HL-60 (cell line): ENCODE results near the gene DDX52.

Source experiments
- DNase-seq, 2 experiments: peaks; one replicate each; pipeline ENCODE4 v3.0.0-alpha.2; 2010 to 2020; ENCODE audit warnings: low read depth in 1 of 2, low spot score in 1 of 2
- H3K27ac ChIP-seq: fragments of 250-450 bp; sonication (Bioruptor Pico); replicated peaks from 2 replicates; pipeline ENCODE4 v1.5.1; 2020; ENCODE audit warnings: mild to moderate bottlenecking, moderate library complexity
- H3K27me3 ChIP-seq: fragments of 250-450 bp; sonication (Bioruptor Pico); 2 replicates; pipeline ENCODE4 v1.5.1; 2021; ENCODE audit warnings: mild to moderate bottlenecking, moderate library complexity; ENCODE audit not compliant: insufficient read depth, poor library complexity, severe bottlenecking
- H3K4me3 ChIP-seq: replicated peaks from 2 replicates; pipeline ENCODE4 v1.5.1; 2011; ENCODE audit warnings: mild to moderate bottlenecking, control low read depth, low read length; ENCODE audit not compliant: insufficient read depth
- CTCF ChIP-seq: IDR thresholded peaks from one replicate; pipeline ENCODE4 v1.5.1; 2011; ENCODE audit warnings: low read length, control low read depth, inconsistent platforms; ENCODE audit not compliant: insufficient read depth
- GABPA ChIP-seq: IDR thresholded peaks from 2 replicates; pipeline ENCODE4 v1.6.1; 2012; ENCODE audit warnings: low read depth
- POLR2AphosphoS5 ChIP-seq: IDR thresholded peaks from 2 replicates; pipeline ENCODE4 v1.6.1; 2012; ENCODE audit warnings: low read depth
- REST ChIP-seq: IDR thresholded peaks from 2 replicates; pipeline ENCODE4 v1.6.1; 2012; ENCODE audit warnings: low read depth; ENCODE audit not compliant: insufficient replicate concordance
- SPI1 ChIP-seq: IDR thresholded peaks from 2 replicates; pipeline ENCODE4 v1.6.1; 2012; ENCODE audit warnings: low read depth, mild to moderate bottlenecking, borderline replicate concordance

The DDX52 gene

GRCh38 chr17:37608351-37609169, 34.7 kb downstream of the DDX52 start:
- Histone ChIP-seq H3K27me3 (no peaks in the 10 kb centered on the region), H3K4me3 (peak overlapping the region; percentile 97), H3K27ac (peak overlapping the region; percentile 72)
- TF ChIP-seq POLR2AphosphoS5 (no peak), SPI1 (peak; percentile 75; the same call in 1 of the 2 replicates), GABPA (0 out of 2 replicates have a peak, but pooled peaks have one; percentile 16)
- DNase-seq: peak in 1 of 2 experiments; percentile 23

GRCh38 chr17:37607637-37608331, 35.5 kb downstream of the DDX52 start:
- H3K4me3 ChIP-seq: peak overlapping the region; percentile 97
- DNase-seq: no peak

GRCh38 chr17:37605813-37606505, 37.3 kb downstream of the DDX52 start:
- Histone ChIP-seq H3K4me3 (no peak overlapping the region), H3K27ac (no peak overlapping the region), H3K27me3 (no peaks in the 10 kb centered on the region)
- TF ChIP-seq REST (no peak), CTCF (no peak), POLR2AphosphoS5 (no peak), SPI1 (peak; percentile 84), GABPA (no peak)
- DNase-seq: peak in 1 of 2 experiments; percentile 52

More at GRCh38 chr17:37607637-37608331, 35.5 kb downstream of the DDX52 start:
- TF ChIP-seq GABPA (no peak), POLR2AphosphoS5 (no peak), REST (no peak), CTCF (no peak), SPI1 (no peak)
- Histone ChIP-seq H3K27ac (peak overlapping the region; percentile 72), H3K27me3 (no peaks in the 10 kb centered on the region)

- H3K27ac ChIP-seq: no peak overlapping the region
- no peak overlapping the region for H3K4me3 ChIP-seq
- no peak for TF ChIP-seq CTCF
- TF ChIP-seq POLR2AphosphoS5: no peak
- TF ChIP-seq GABPA: no peak
- no peak for TF ChIP-seq REST
- no peak for DNase-seq
- H3K27me3 ChIP-seq: no peaks in the 10 kb centered on the region
These were observed 38.2 kb downstream of the DDX52 start for GRCh38 chr17:37605081-37605480.
